ENCODE results near the gene NET1. TPM values are rescaled to one million over a fixed set of nuclear protein-coding genes. Genes with fewer than 3 reads are reported as not detected.

NET1 gene
- polyA plus RNA-seq, 3 donors: 1.2 to 1.7 (median 1.4) TPM

DNA sequence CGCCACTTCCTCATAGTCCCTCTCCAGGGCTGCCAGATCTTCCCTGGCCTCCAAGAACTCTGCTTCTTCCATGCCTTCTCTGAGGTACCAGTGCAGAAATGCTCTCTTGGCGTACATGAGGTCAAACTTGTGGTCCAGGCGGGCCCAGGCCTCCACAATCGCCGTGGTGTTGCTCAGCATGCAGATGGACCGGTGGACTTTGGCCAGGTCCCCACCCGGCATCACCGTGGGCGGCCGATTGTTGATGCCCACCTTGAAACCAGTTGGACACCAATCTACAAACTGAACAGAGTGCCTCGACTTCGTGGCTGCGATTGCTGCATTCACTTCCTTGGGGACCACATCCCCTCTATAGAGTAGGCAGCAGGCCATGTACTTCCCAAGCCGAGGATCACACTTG lies 18.8 kb upstream of the NET1 start:
- no peak for TF ChIP-seq CTCF (IDR thresholded peaks at IDR 0.05)
- Mint-ChIP-seq H3K27me3 (ENCODE audit: low read depth in 3 of 3) (peaks cover 0 to 4% (median 0%) of the 10 kb centered on the region in 3 donors), H3K9me3 (peaks cover 16 to 46% (median 39%) of the 10 kb centered on the region in 7 donors), H3K4me3 (no peak overlapping the region), H3K4me1 (peaks cover 4% of the 10 kb centered on the region), H3K36me3 (no peaks in the 10 kb centered on the region), H3K27ac (no peak overlapping the region)
- H3K9ac ChIP-seq (ENCODE audit: insufficient read depth, low read length, poor library complexity, severe bottlenecking): no peak overlapping the region
- intact Hi-C loops (cut with micrococcal nuclease): no loop called here
- H3K4me1 ChIP-seq (ENCODE audit: control insufficient read depth in 1 of 2, insufficient read depth in 2 of 2, low read length in 2 of 2): no peaks in the 10 kb centered on the region
- DNase-seq: no peak
- H4K20me1 ChIP-seq (ENCODE audit: insufficient read depth, low read length): no peaks in the 10 kb centered on the region
- H3K9me3 ChIP-seq (replicated peaks in 1 of 2; ENCODE audit: control insufficient read depth in 1 of 2, insufficient read depth in 1 of 2, low read length in 2 of 2): peaks cover 17 to 38% of the 10 kb centered on the region in 2 donors
- no peaks in the 10 kb centered on the region for H3K79me2 ChIP-seq (ENCODE audit: insufficient read depth, low read length)
- no peak overlapping the region for H3K4me3 ChIP-seq (replicated peaks in 1 of 3; ENCODE audit: low read depth in 2 of 3, low read length in 3 of 3)
- H2AFZ ChIP-seq (ENCODE audit: insufficient read depth, low read depth, low read length, poor library complexity, severe bottlenecking): no peak overlapping the region
- H3K36me3 ChIP-seq (replicated peaks in 1 of 2; ENCODE audit: control insufficient read depth in 1 of 2, insufficient read depth in 2 of 2, low read length in 2 of 2): no peaks in the 10 kb centered on the region
- no peak overlapping the region for H3K4me2 ChIP-seq (replicated peaks; ENCODE audit: extremely low read depth, low read length, poor library complexity, severe bottlenecking)
- H3K27me3 ChIP-seq (ENCODE audit: control insufficient read depth in 2 of 2, insufficient read depth in 2 of 2, low read length in 2 of 2): no peaks in the 10 kb centered on the region
- 97% methylated on average over 14 of the region's 14 CpGs for WGBS (ENCODE audit: insufficient coverage)
- H3K27ac ChIP-seq (ENCODE audit: low read depth in 1 of 2, low read length in 2 of 2): no peak overlapping the region

GRCh38 chr10:5395168-5395567 lies 17.2 kb upstream of the NET1 start:
- Mint-ChIP-seq H3K4me1 (peaks cover 4% of the 10 kb centered on the region), H3K27ac (no peak overlapping the region), H3K36me3 (no peaks in the 10 kb centered on the region), H3K27me3 (ENCODE audit: low read depth in 3 of 3) (peaks cover 0 to 4% (median 2%) of the 10 kb centered on the region in 3 donors), H3K4me3 (no peak overlapping the region), H3K9me3 (peaks cover 11 to 38% (median 28%) of the 10 kb centered on the region in 7 donors)
- WGBS (ENCODE audit: insufficient coverage): 97% methylated on average over 15 of the region's 18 CpGs
- intact Hi-C loops (cut with micrococcal nuclease): no loop called here
- H3K9ac ChIP-seq (ENCODE audit: insufficient read depth, low read length, poor library complexity, severe bottlenecking): no peak overlapping the region
- H2AFZ ChIP-seq (ENCODE audit: insufficient read depth, low read depth, low read length, poor library complexity, severe bottlenecking): no peak overlapping the region
- no peaks in the 10 kb centered on the region for H3K36me3 ChIP-seq (replicated peaks in 1 of 2; ENCODE audit: control insufficient read depth in 1 of 2, insufficient read depth in 2 of 2, low read length in 2 of 2)
- H3K27ac ChIP-seq (ENCODE audit: low read depth in 1 of 2, low read length in 2 of 2): no peak overlapping the region
- no peaks in the 10 kb centered on the region for H3K4me1 ChIP-seq (ENCODE audit: control insufficient read depth in 1 of 2, insufficient read depth in 2 of 2, low read length in 2 of 2)
- DNase-seq: no peak
- H3K4me2 ChIP-seq (replicated peaks; ENCODE audit: extremely low read depth, low read length, poor library complexity, severe bottlenecking): no peak overlapping the region
- no peaks in the 10 kb centered on the region for H4K20me1 ChIP-seq (ENCODE audit: insufficient read depth, low read length)
- H3K27me3 ChIP-seq (ENCODE audit: control insufficient read depth in 2 of 2, insufficient read depth in 2 of 2, low read length in 2 of 2): no peaks in the 10 kb centered on the region
- TF ChIP-seq CTCF (IDR thresholded peaks at IDR 0.05): no peak
- H3K4me3 ChIP-seq (replicated peaks in 1 of 3; ENCODE audit: low read depth in 2 of 3, low read length in 3 of 3): no peak overlapping the region
- H3K9me3 ChIP-seq (replicated peaks in 1 of 2; ENCODE audit: control insufficient read depth in 1 of 2, insufficient read depth in 1 of 2, low read length in 2 of 2): peaks cover 17 to 23% of the 10 kb centered on the region in 2 donors
- H3K79me2 ChIP-seq (ENCODE audit: insufficient read depth, low read length): no peaks in the 10 kb centered on the region

All from CD14-positive monocyte (primary cell).